Middle frontal gyrus (tissue), 1 donor: ENCODE data around the gene RAB2B.

Experiments
- DNase-seq: peaks from one replicate; pipeline ENCODE4 v3.0.0-alpha.2; 2015; ENCODE audit warnings: low spot score; ENCODE audit errors: extremely low spot score

The RAB2B gene

GRCh38 chr14:21476925-21477681 lies at the start of gene RAB2B, which contains the start of gene TOX4:
Gene RAB2B, minus strand, starts transcription at chr14:21476959. Its CDS starts 87 bp downstream, at chr14:21476872.
Gene TOX4, plus strand, starts transcription at chr14:21477195. Its CDS starts 84 bp downstream, at chr14:21477279.
- peak; percentile 100 for DNase-seq

- peak; percentile 20 for DNase-seq
Observed at GRCh38 chr14:21525962-21526671, 49.4 kb upstream of the RAB2B start, which contains the start of gene SALL2. Gene SALL2, minus strand, starts transcription at chr14:21526346. Its CDS starts 219 bp downstream, at chr14:21526127.

- DNase-seq, result no peak
Observed at GRCh38 chr14:21525571-21525961, 48.8 kb upstream of the RAB2B start.

GRCh38 chr14:21524575-21525490 lies 48.1 kb upstream of the RAB2B start:
- no peak for DNase-seq

GRCh38 chr14:21523203-21523602 lies 46.4 kb upstream of the RAB2B start:
- DNase-seq, result no peak

GRCh38 chr14:21521501-21521900 lies 44.7 kb upstream of the RAB2B start:
- DNase-seq, result no peak

GRCh38 chr14:21520767-21521166 lies 44.0 kb upstream of the RAB2B start:
- DNase-seq, result no peak

GRCh38 chr14:21518725-21519124 lies 42.0 kb upstream of the RAB2B start:
- no peak for DNase-seq

- no peak for DNase-seq
Observed at GRCh38 chr14:21514341-21514740, 37.6 kb upstream of the RAB2B start.

- DNase-seq, result peak; percentile 99
Observed at GRCh38 chr14:21510735-21511657, 34.2 kb upstream of the RAB2B start, which contains the start of gene METTL3. Gene METTL3, minus strand, starts transcription at chr14:21511340. Its CDS starts 117 bp downstream, at chr14:21511223.

- no peak for DNase-seq
Observed at GRCh38 chr14:21509432-21510143, 32.8 kb upstream of the RAB2B start.

- DNase-seq, result no peak
Observed at GRCh38 chr14:21506557-21506956, 29.8 kb upstream of the RAB2B start.

GRCh38 chr14:21505012-21505553 lies 28.3 kb upstream of the RAB2B start:
- no peak for DNase-seq

GRCh38 chr14:21503376-21503775 lies 26.6 kb upstream of the RAB2B start:
- DNase-seq, result no peak

- no peak for DNase-seq
Observed at GRCh38 chr14:21501568-21501967, 24.8 kb upstream of the RAB2B start.

GRCh38 chr14:21498540-21499526 lies 22.1 kb upstream of the RAB2B start:
- peak; percentile 44 for DNase-seq

GRCh38 chr14:21496453-21496852 lies 19.7 kb upstream of the RAB2B start:
- no peak for DNase-seq
